Fibroblast of lung (primary cell): ENCODE data around the gene DUS3L. TPM values are rescaled to one million over a fixed set of nuclear protein-coding genes. Genes with fewer than 3 reads are reported as not detected.

Experiments
- DNase-seq, 2 donors: peaks; one replicate each; pipeline versions ENCODE4 v3.0.0 to v3.0.0-alpha.2; 2010; ENCODE audit warnings: low read depth in 2 of 2
- H2AFZ ChIP-seq: 2 replicates; pipeline ENCODE4 v1.5.1; 2012; ENCODE audit warnings: low read length, control low read depth, inconsistent platforms
- H3K27ac ChIP-seq: 2 replicates; pipeline ENCODE4 v1.5.1; 2011; ENCODE audit warnings: low read length, control low read depth; ENCODE audit not compliant: insufficient read depth
- H3K27me3 ChIP-seq: 2 replicates; pipeline ENCODE4 v1.5.1; 2011; ENCODE audit warnings: mild to moderate bottlenecking, low read length; ENCODE audit not compliant: control insufficient read depth, insufficient read depth
- H3K36me3 ChIP-seq: 2 replicates; pipeline ENCODE4 v1.5.1; 2011; ENCODE audit warnings: low read length; ENCODE audit not compliant: control insufficient read depth, insufficient read depth
- H3K4me1 ChIP-seq: 2 replicates; pipeline ENCODE4 v1.5.1; 2011; ENCODE audit warnings: low read length; ENCODE audit not compliant: control insufficient read depth, insufficient read depth; ENCODE audit errors: extremely low read depth
- H3K4me2 ChIP-seq: 2 replicates; pipeline ENCODE4 v1.5.1; 2011; ENCODE audit warnings: low read length, control low read depth; ENCODE audit not compliant: insufficient read depth; ENCODE audit errors: extremely low read depth
- H3K4me3 ChIP-seq, 4 experiments: fragments of 200-600 bp in 1 of 4; sonication (generic) in 1 of 4; replicated peaks in 1 of 4; 2 replicates each; pipeline ENCODE4 v1.5.1; 2011 to 2016; ENCODE audit warnings: low read length in 4 of 4, low read depth in 3 of 4, mild to moderate bottlenecking in 3 of 4, control low read depth in 2 of 4, inconsistent platforms in 1 of 4, mixed read lengths in 1 of 4; ENCODE audit not compliant: insufficient read depth in 1 of 4; ENCODE audit errors: control extremely low read depth in 1 of 4
- H3K79me2 ChIP-seq: 2 replicates; pipeline ENCODE4 v1.5.1; 2012; ENCODE audit warnings: mild to moderate bottlenecking, low read length, inconsistent platforms; ENCODE audit not compliant: control insufficient read depth, insufficient read depth
- H3K9ac ChIP-seq: 2 replicates; pipeline ENCODE4 v1.5.1; 2011; ENCODE audit warnings: mild to moderate bottlenecking, low read length, control low read depth; ENCODE audit not compliant: insufficient read depth
- H3K9me3 ChIP-seq: 2 replicates; pipeline ENCODE4 v1.5.1; 2012; ENCODE audit warnings: low read depth, low read length; ENCODE audit not compliant: control insufficient read depth, insufficient read depth
- H4K20me1 ChIP-seq: 2 replicates; pipeline ENCODE4 v1.5.1; 2011; ENCODE audit warnings: low read length; ENCODE audit not compliant: control insufficient read depth, insufficient read depth; ENCODE audit errors: extremely low read depth
- CTCF ChIP-seq, 2 donors: IDR thresholded peaks in 1 of 2; conservative IDR thresholded peaks in 1 of 2; 1 replicate in 1 of 2; 2 replicates in 1 of 2; pipeline ENCODE4 v1.5.1; 2011 to 2012; ENCODE audit warnings: low read length in 2 of 2, control low read depth in 1 of 2, inconsistent platforms in 1 of 2, low read depth in 1 of 2, mild to moderate bottlenecking in 1 of 2
- EZH2 ChIP-seq: IDR thresholded peaks from 2 replicates; pipeline ENCODE4 v1.5.1; 2012; ENCODE audit warnings: low read length, control low read depth, mild to moderate bottlenecking; ENCODE audit errors: missing control alignments
- polyA plus RNA-seq, 2 donors: library from polyadenylated mRNA; depleted of rRNA in 1 of 2; stranded (reverse) in 1 of 2; unstranded in 1 of 2; fragments of >200 nt; gene quantifications; 2 replicates each; pipeline ENCODE4 v1.2.1, GENCODE V29; 2011 to 2012; ENCODE audit warnings: missing spikeins in 1 of 2
- total RNA-seq: library from RNA; depleted of rRNA; stranded (reverse); fragments of >200 nt; gene quantifications from 2 replicates; pipeline ENCODE4 v1.2.1, GENCODE V29; 2014

The DUS3L gene
- total and polyA plus RNA-seq, 2 donors (not counting 1 experiment from before 2014, with no cell fraction given) = 8.8 to 18.7 TPM

GRCh38 chr19:5814852-5815246 lies 23.9 kb upstream of the DUS3L start:
- H2AFZ ChIP-seq = no peak overlapping the region
- no peaks in the 10 kb centered on the region for H3K36me3 ChIP-seq
- no peak for TF ChIP-seq EZH2
- no peak for TF ChIP-seq CTCF (conservative IDR thresholded peaks at IDR 0.05 in 1 of 2, IDR thresholded peaks at IDR 0.05 in 1 of 2; ENCODE audit: low read depth in 1 of 2, low read length in 2 of 2)
- H3K4me2 ChIP-seq = no peak overlapping the region
- no peak for DNase-seq
- no peak overlapping the region for H3K27ac ChIP-seq
- no peaks in the 10 kb centered on the region for H3K9me3 ChIP-seq
- no peaks in the 10 kb centered on the region for H3K79me2 ChIP-seq
- peaks cover 4% of the 10 kb centered on the region for H3K27me3 ChIP-seq
- no peaks in the 10 kb centered on the region for H3K4me1 ChIP-seq
- no peak overlapping the region for H3K4me3 ChIP-seq
- no peaks in the 10 kb centered on the region for H4K20me1 ChIP-seq
- H3K9ac ChIP-seq = no peak overlapping the region

GRCh38 chr19:5814123-5814851 lies 23.3 kb upstream of the DUS3L start:
- Histone ChIP-seq H3K4me3 (no peak overlapping the region), H2AFZ (no peak overlapping the region), H3K9ac (no peak overlapping the region), H3K4me1 (no peaks in the 10 kb centered on the region), H3K4me2 (no peak overlapping the region), H3K9me3 (no peaks in the 10 kb centered on the region), H3K27ac (no peak overlapping the region), H4K20me1 (no peaks in the 10 kb centered on the region), H3K79me2 (no peaks in the 10 kb centered on the region), H3K36me3 (no peaks in the 10 kb centered on the region), H3K27me3 (peaks cover 4% of the 10 kb centered on the region)
- TF ChIP-seq EZH2 = no peak
- TF ChIP-seq CTCF (conservative IDR thresholded peaks at IDR 0.05 in 1 of 2, IDR thresholded peaks at IDR 0.05 in 1 of 2; ENCODE audit: low read depth in 1 of 2, low read length in 2 of 2) = no peak
- DNase-seq = no peak

- no peak overlapping the region for H3K4me2 ChIP-seq
- no peaks in the 10 kb centered on the region for H3K4me1 ChIP-seq
- H3K27me3 ChIP-seq = peaks cover 9% of the 10 kb centered on the region
- H3K36me3 ChIP-seq = no peaks in the 10 kb centered on the region
- H4K20me1 ChIP-seq = no peaks in the 10 kb centered on the region
- H2AFZ ChIP-seq = no peak overlapping the region
- H3K9me3 ChIP-seq = no peaks in the 10 kb centered on the region
- no peak overlapping the region for H3K27ac ChIP-seq
- DNase-seq = no peak
- no peak overlapping the region for H3K9ac ChIP-seq
- no peaks in the 10 kb centered on the region for H3K79me2 ChIP-seq
- no peak overlapping the region for H3K4me3 ChIP-seq
- TF ChIP-seq CTCF (conservative IDR thresholded peaks at IDR 0.05 in 1 of 2, IDR thresholded peaks at IDR 0.05 in 1 of 2; ENCODE audit: low read depth in 1 of 2, low read length in 2 of 2) = no peak
- TF ChIP-seq EZH2 = no peak
These were observed 20.2 kb upstream of the DUS3L start for GRCh38 chr19:5811117-5811516.
